ENCODE results near the gene DPM1. TPM values are rescaled to one million over a fixed set of nuclear protein-coding genes. Genes with fewer than 3 reads are reported as not detected.

Gene DPM1
- total and polyA plus RNA-seq, 12 donors: 29.4 to 52.8 (median 48.0) TPM

DNA sequence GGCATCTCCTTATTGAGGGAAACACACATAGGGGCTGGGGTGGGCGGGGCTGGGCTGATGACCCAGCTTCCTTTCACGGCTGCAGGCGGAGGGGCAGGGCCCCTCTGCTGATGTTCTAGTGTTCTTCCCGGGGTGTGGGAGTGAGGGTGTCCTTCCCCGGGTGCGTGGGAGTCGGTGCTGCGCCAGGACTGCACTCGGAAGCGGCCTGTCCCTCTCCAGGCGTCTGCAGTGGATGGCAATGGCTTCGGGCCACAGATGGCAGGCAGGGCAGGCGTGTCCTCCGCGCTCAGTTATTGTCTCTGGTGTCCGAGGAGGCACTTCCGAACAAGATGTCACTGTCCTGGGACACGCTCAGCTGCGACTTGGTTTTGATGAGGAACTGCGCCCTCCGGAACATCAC lies 45.4 kb upstream of the DPM1 start:
- Histone ChIP-seq H3K36me3 (no peaks in the 10 kb centered on the region), H3K27me3 (peaks cover 5 to 57% (median 19%) of the 10 kb centered on the region in 7 donors), H3K4me3 (no peak overlapping the region), H3K27ac (no peak overlapping the region), H3K4me1 (no peaks in the 10 kb centered on the region), H3K9me3 (no peaks in the 10 kb centered on the region)
- intact Hi-C loops (cut with DNase I): no loop called here
- WGBS, 2 donors: 69% methylated on average over 20 to 21 of the region's 21 CpGs
- TF ChIP-seq, protein P1, sequence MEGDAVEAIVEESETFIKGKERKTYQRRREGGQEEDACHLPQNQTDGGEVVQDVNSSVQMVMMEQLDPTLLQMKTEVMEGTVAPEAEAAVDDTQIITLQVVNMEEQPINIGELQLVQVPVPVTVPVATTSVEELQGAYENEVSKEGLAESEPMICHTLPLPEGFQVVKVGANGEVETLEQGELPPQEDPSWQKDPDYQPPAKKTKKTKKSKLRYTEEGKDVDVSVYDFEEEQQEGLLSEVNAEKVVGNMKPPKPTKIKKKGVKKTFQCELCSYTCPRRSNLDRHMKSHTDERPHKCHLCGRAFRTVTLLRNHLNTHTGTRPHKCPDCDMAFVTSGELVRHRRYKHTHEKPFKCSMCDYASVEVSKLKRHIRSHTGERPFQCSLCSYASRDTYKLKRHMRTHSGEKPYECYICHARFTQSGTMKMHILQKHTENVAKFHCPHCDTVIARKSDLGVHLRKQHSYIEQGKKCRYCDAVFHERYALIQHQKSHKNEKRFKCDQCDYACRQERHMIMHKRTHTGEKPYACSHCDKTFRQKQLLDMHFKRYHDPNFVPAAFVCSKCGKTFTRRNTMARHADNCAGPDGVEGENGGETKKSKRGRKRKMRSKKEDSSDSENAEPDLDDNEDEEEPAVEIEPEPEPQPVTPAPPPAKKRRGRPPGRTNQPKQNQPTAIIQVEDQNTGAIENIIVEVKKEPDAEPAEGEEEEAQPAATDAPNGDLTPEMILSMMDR (IDR thresholded peaks at IDR 0.05): no peak
- no peak for ATAC-seq
- DNase-seq: no peak

DNA sequence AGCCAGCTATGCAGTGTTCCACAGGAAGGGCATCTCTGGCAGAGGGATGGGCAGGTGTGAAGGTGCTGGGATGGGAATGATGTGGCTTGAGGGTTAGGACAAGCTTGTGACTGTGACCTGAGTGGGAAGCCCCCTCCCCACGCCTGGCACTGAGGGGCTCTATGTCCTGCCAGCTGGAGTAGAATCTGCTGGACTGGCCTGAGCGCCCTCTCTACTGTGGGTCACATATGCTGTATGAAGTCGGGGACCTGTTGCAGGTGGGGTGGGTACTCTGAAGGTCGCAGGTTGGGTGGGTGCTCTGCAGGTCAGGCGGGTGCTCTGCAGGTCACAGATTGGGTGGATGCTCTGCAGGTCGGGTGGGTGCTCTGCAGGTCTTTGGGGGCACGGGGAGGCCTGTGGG lies 44.3 kb upstream of the DPM1 start:
- Histone ChIP-seq H3K9me3 (no peaks in the 10 kb centered on the region), H3K27ac (no peak overlapping the region), H3K27me3 (peaks cover 5 to 62% (median 29%) of the 10 kb centered on the region in 7 donors), H3K4me3 (no peak overlapping the region), H3K4me1 (no peaks in the 10 kb centered on the region), H3K36me3 (no peaks in the 10 kb centered on the region)
- DNase-seq: no peak
- no peak for ATAC-seq
- intact Hi-C loops (cut with DNase I): no loop called here
- WGBS, 2 donors: 77 to 81% methylated on average over 7 of the region's 7 CpGs
- TF ChIP-seq, protein P1 (IDR thresholded peaks at IDR 0.05): no peak

DNA sequence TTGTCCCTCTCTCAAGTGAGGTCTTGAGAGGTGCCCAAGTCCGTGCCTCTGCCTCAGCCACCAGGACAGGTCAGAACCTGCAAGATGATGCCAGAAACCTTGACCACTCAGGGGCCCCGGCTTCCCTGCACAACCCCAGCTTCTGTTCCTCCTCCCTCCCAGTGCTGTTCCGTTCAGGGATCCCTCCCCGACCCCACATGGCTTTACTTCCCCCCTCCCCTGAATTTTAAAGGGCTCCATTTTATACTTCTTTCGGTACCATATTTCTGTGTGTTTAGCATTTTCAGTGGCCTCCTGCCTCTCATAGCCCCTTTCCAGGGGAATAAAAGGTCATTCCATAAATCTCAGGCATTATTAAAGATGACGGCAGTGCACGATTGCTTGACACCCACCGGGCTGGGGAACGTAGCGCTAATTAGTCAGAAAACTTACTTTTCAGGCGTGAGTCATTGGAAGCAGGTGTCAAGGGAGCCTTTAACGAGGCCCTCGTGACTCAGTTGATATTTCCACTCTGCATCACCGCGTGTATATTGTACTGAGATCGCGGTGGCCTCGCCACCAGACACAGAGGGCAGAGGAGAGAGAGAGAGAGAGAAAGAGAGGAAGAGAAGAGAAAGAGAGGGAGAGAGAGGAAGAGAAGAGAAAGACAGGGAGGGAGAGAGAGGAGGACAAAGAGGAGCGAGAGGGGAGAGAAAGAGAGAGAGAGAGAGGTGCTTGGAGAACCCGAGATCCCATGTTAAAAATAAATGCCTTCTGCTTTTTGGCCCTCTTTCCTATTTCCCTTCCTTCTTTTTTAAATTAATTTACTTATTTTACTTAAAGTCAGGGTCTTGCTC lies 43.3 kb upstream of the DPM1 start:
- 76 to 84% methylated on average over 20 of the region's 20 CpGs for WGBS, 2 donors
- intact Hi-C loops (cut with DNase I): no loop called here
- H3K36me3 ChIP-seq: no peaks in the 10 kb centered on the region
- no peak for DNase-seq
- TF ChIP-seq, protein P1 (IDR thresholded peaks at IDR 0.05): no peak
- H3K9me3 ChIP-seq: no peaks in the 10 kb centered on the region
- peaks cover 5 to 71% (median 34%) of the 10 kb centered on the region in 7 donors for H3K27me3 ChIP-seq
- H3K27ac ChIP-seq: no peak overlapping the region
- no peak overlapping the region for H3K4me3 ChIP-seq
- no peak for ATAC-seq
- no peaks in the 10 kb centered on the region for H3K4me1 ChIP-seq

DNA sequence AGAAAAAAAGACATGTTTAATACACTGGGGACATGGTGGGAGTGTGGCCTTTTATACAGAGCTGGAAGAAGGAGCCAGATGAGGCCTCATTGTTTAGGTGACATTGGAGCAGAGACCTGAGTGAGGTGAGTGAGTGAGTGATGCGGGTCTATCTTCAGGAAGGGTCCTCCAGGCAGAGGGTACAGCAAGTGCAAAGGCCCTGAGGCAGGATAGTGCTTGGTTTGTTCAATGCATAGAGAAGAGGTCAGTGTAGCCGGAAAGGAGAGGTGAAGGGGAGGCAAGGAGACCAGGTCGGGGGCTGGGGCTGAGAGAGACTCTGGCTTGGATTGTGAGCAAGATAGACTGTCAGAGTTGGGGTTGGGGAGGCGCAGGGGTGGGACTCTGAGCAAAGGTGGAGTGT lies 41.0 kb upstream of the DPM1 start:
- ATAC-seq (no peak), DNase-seq (no peak)
- H3K27me3 ChIP-seq: peaks cover 0 to 66% (median 34%) of the 10 kb centered on the region in 7 donors
- intact Hi-C loops (cut with DNase I): no loop called here
- TF ChIP-seq, protein P1 (IDR thresholded peaks at IDR 0.05): no peak
- WGBS, 2 donors: 90 to 93% methylated on average over 4 of the region's 4 CpGs
- no peaks in the 10 kb centered on the region for H3K36me3 ChIP-seq
- no peak overlapping the region for H3K4me3 ChIP-seq
- H3K4me1 ChIP-seq: no peaks in the 10 kb centered on the region
- no peaks in the 10 kb centered on the region for H3K9me3 ChIP-seq
- H3K27ac ChIP-seq: no peak overlapping the region
